HG03097 (cell line): Measurements from ENCODE around the gene URGCP.

Experiments
- ATAC-seq: cut with Tn5 transposase; IDR thresholded peaks from one replicate; pipeline ENCODE4 v1.9.1; 2021; ENCODE audit not compliant: unreplicated experiment, low FRiP score

Gene URGCP

DNA sequence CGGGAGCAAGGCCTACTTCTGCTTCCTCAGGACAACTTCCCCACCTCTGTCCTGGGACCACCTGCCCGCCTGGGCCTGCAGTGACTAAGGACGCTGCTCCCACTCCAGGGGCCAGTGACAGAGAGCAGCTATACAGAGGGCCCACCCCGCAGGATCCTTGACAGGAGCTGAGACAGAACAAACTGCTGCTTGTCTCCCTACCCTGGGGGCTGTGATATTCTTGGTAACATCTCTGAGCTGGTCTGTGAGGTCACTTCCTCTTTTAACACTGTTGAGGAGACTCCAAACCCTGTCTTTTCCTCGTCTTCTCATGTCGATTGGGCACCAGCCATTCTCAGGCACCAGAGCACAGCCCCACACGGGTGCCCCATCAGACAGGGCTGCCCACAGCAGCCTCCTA lies 30.2 kb downstream of the URGCP start:
- ATAC-seq: no peak

- no peak for ATAC-seq
Observed at GRCh38 chr7:43873300-43873699, 33.1 kb downstream of the URGCP start.

- no peak for ATAC-seq
Observed at GRCh38 chr7:43872406-43873110, 33.8 kb downstream of the URGCP start.

- ATAC-seq: no peak
Observed at GRCh38 chr7:43871064-43871463, 35.3 kb downstream of the URGCP start.

- ATAC-seq: no peak
Observed at GRCh38 chr7:43870316-43870715, 36.1 kb downstream of the URGCP start.

DNA sequence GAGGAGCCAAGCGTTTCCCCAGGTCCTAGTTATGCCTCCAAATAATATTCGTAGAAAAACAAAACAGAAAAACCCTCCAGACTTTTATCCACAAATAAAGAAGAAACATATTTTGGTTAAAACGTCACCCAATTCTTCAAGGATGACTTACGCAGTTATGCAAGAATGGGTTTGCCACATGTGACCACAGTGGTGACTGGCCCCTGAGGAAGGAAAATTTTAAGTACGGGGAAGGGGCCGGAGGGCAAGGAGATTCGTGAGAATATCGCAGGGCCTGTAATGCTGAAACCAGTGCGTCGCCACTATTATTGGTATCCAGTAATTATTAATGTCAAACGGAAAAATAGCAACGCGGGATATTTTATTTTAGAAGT lies 36.5 kb downstream of the URGCP start:
- peak; percentile 1 for ATAC-seq

GRCh38 chr7:43869006-43869866 lies 37.2 kb downstream of the URGCP start, which contains the start of gene MRPS24:
Gene MRPS24, minus strand, starts transcription at chr7:43869517. Its CDS starts 22 bp downstream, at chr7:43869495.
- peak; percentile 81 for ATAC-seq

DNA sequence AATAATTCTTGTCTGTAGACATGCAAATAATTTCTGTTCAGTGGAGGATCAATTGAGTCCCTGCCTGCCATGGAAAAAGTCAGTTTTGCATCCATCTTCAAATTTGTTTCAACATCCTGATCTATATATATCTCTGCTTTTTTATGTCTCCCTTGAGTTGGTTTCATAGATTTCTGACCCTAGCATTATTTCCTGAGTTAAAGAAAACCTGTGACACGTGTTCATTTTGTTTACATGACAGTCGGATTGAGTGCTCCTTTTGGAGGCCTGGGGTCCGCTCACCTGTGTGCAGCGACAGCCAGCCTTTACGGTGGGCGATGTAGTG lies 37.8 kb downstream of the URGCP start:
- no peak for ATAC-seq

GRCh38 chr7:43868181-43868580 lies 38.2 kb downstream of the URGCP start:
- ATAC-seq: no peak

GRCh38 chr7:43865277-43865676 lies 41.1 kb downstream of the URGCP start:
- no peak for ATAC-seq

- ATAC-seq: no peak
Observed at GRCh38 chr7:43864126-43864525, 42.3 kb downstream of the URGCP start.

DNA sequence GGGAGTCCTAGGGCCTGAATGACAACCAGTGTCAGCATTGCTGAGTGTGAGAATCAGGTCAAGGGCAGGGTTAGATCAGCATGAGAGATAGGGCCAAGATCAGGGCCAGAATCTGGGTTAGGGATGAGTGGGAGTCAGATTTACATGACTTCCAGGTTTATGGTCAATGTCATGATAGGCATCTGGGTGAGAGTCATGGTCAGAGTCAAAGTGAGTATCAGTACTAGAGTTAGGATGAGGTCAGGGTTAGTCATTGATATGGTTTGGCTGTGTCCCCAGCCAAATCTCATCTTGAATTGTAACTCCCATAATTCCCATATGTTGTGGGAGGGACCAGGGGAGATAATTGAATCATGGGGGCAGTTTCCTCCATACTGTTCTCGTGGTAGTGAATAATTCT lies 49.4 kb downstream of the URGCP start:
- no peak for ATAC-seq

DNA sequence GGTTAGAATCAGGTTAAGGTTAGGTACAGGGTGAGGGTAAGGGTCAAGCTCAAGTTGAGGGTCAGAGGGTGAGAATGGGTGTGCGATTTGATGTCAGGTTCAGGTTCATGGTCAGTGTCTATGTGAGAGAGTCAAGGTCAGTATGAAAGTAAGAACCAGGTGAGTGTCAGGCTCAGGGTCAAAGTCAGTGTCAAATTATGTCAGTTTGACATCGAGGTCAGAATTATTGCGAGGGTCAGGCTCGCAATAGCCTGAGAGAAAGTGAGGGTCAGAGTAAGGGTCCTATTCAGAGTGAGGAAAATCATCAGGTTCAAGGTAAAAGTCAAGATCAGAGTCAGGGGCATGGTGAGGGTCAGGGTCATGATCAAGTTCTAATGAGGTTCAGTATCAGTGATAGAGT lies 50.1 kb downstream of the URGCP start:
- ATAC-seq: no peak

- ATAC-seq: no peak
Observed at GRCh38 chr7:43855176-43855575, 51.2 kb downstream of the URGCP start.

GRCh38 chr7:43851805-43852204 lies 54.6 kb downstream of the URGCP start:
- no peak for ATAC-seq

DNA sequence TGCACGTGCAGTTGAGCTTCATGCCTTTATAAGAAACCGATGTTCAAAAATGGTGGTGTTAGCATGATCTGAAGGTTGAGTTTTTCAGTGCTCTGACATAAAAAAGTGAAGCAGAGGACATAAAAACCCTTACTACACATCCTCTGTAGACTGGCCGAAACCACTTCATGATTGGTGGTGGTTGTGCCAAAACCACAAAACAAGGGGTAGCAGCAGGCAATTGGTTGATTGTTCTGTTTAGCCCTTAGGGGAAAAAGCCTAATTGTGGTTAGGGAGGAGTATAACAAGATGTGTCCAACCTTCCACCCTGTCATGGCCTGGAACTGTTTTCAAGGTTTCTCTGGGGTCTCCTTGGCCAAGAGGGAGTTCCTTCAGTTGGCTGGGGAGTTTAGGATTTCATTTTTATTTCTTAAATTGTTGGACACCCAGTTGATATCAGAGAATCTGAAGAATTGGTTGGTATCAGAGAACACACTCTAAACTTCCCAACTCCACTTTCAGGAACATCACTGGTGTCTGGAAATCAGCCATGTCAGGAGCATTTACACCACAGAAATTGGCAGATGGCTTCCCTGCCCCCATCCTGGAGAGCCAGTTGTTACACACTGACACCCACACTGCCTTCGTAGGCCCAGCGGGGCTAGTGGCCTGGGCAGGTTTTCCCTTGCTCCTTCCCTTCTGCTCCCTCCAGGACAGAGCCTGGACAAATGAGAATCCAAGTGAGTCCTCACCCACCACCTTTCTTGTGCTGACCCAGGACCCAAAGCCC lies 55.9 kb downstream of the URGCP start:
- no peak for ATAC-seq

DNA sequence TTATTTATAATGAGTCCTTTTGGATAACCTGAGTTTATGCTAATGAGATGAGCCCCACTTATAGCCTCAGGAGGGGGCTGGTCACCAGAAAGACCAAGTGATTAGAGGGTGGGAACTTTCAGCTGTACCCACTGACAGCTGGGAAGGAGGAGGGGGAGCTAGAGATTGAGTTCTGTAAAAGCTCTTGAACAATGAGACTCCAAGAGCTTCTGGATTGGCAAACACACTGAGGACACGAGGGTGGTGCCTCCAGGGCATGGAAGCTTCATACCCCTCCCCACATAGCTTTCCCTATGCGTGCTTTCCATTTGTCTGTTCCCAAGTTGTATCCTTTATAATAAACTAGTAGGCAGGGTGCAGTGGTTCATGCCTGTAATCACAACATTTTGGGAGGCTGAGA lies 57.3 kb downstream of the URGCP start:
- ATAC-seq: no peak

- ATAC-seq: no peak
Observed at GRCh38 chr7:43847496-43847895, 58.9 kb downstream of the URGCP start.

DNA sequence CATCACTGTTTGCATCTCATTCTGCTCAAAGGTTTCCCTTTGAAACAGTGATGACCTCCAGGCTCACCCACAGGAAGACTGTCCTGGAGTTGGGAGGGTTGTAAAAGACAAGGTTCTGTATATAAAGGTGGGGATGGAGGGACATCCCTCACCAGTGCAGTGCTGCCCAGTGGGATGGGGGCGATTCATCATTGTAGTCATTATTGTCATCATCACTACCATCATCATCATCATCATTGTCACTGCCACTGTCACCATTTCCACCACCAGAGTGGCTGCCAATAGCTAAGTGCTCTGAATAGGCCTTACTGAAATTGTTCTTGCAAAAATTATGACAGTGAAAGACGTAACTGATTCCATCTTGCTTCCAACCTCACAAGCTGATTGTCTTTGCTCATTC lies 61.7 kb downstream of the URGCP start:
- no peak for ATAC-seq

DNA sequence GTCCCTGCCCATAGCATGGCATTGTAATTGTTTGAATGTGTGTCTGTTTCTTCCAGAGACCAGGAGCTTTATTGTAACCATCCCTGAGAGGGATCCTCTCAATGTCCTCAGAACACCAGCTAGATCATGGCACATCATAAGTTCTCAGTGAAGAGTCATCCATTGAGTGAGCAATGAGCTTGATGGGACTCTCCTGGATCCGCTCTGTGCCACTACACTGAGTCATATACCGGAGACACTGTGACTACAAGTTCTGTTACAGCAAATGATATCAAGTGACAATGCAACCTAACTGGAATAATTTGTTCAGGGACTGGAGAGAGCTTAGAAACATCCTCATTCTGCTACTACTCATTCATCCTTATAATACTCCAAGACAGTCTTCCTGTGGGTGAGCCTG lies 62.1 kb downstream of the URGCP start:
- ATAC-seq: no peak

DNA sequence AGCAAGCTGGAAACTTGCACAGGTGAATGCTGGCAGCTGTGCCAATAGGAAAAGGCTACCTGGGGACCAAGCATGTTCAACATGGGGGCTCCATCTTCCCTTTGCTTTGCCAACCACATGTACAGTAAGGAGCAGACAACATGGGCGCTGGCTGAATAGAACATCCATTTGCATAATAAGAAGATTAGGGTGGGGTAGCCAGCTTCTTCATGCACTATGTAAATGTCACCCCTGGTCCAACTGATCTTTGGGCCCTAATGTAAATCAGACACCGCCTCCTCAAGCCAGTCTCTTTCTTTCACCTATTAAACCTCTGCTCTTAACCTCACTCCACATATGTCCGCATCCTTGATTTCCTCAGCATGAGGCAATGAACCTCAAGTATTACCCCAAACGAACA lies 63.1 kb downstream of the URGCP start:
- no peak for ATAC-seq
